Panc1 (cell line): Measurements from ENCODE around the gene BCL2.

Experiments used
- CTCF ChIP-seq: fragments of 450-650 bp; IDR thresholded peaks from 2 replicates; pipeline ENCODE4 v1.5.1; 2017; ENCODE audit warnings: mild to moderate bottlenecking
- TCF7L2 ChIP-seq: IDR thresholded peaks from 2 replicates; pipeline ENCODE4 v1.6.1; 2011; ENCODE audit warnings: mild to moderate bottlenecking, low read depth, low read length, inconsistent platforms
- TF ChIP-seq, protein P1 (sequence below), 2 experiments: IDR thresholded peaks; 2 replicates each; pipeline ENCODE4 v1.6.1; 2011 to 2012; ENCODE audit warnings: low read depth in 2 of 2, control low read depth in 1 of 2, low read length in 1 of 2, mild to moderate bottlenecking in 1 of 2, moderate library complexity in 1 of 2; ENCODE audit not compliant: insufficient read depth in 1 of 2

DNA sequence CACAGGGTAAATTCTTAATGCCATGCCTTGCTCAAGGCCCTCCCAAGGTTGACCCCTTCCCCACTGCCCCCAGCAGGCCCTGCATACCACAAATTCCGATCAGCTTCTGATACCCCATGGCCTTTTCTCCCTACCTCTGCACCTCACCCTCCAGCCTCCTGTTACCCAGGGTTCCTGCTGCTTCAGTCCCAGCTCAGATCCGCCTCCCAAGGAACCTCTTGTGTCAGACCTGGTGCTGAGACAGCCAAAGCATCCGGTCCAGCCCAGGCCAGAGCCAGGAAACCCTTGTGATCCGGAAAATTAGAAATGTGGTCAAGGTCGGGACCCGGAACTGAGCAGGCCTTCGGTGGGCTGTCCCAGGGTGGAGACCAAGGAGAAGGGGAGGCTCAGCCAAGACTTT lies 231.3 kb downstream of the BCL2 start:
- TF ChIP-seq CTCF (no peak), TCF7L2 (no peak)
- TF ChIP-seq, protein P1, sequence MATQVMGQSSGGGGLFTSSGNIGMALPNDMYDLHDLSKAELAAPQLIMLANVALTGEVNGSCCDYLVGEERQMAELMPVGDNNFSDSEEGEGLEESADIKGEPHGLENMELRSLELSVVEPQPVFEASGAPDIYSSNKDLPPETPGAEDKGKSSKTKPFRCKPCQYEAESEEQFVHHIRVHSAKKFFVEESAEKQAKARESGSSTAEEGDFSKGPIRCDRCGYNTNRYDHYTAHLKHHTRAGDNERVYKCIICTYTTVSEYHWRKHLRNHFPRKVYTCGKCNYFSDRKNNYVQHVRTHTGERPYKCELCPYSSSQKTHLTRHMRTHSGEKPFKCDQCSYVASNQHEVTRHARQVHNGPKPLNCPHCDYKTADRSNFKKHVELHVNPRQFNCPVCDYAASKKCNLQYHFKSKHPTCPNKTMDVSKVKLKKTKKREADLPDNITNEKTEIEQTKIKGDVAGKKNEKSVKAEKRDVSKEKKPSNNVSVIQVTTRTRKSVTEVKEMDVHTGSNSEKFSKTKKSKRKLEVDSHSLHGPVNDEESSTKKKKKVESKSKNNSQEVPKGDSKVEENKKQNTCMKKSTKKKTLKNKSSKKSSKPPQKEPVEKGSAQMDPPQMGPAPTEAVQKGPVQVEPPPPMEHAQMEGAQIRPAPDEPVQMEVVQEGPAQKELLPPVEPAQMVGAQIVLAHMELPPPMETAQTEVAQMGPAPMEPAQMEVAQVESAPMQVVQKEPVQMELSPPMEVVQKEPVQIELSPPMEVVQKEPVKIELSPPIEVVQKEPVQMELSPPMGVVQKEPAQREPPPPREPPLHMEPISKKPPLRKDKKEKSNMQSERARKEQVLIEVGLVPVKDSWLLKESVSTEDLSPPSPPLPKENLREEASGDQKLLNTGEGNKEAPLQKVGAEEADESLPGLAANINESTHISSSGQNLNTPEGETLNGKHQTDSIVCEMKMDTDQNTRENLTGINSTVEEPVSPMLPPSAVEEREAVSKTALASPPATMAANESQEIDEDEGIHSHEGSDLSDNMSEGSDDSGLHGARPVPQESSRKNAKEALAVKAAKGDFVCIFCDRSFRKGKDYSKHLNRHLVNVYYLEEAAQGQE (IDR thresholded peaks at IDR 0.05; ENCODE audit: insufficient read depth in 1 of 2, low read depth in 2 of 2, low read length in 1 of 2): no peak
